Neural progenitor cell (in vitro differentiated cells): ENCODE data around the gene SKI.

ENCODE experiments used
- CTCF ChIP-seq: fragments of 200-600 bp; sonication (generic); IDR thresholded peaks from 2 replicates; pipeline ENCODE4 v1.5.1; 2017; ENCODE audit warnings: antibody characterized with exemption, mild to moderate bottlenecking
- EZH2 ChIP-seq: fragments of 200-600 bp; sonication (generic); IDR thresholded peaks from 2 replicates; pipeline ENCODE4 v1.6.1; 2017; ENCODE audit warnings: antibody characterized with exemption, mild to moderate bottlenecking, moderate library complexity
- EZH2phosphoT487 ChIP-seq: fragments of 200-600 bp; sonication (generic); IDR thresholded peaks from 2 replicates; pipeline ENCODE4 v1.6.1; 2017; ENCODE audit warnings: antibody characterized with exemption

GRCh38 chr1:2210084-2210653 is 17.9 kb upstream of the SKI start:
- TF ChIP-seq CTCF (no peak), EZH2 (no peak), EZH2phosphoT487 (no peak)
